Osteoblast (primary cell): ENCODE results near the gene IQCK. TPM values are rescaled to one million over a fixed set of nuclear protein-coding genes. Genes with fewer than 3 reads are reported as not detected.

ENCODE experiments used
- DNase-seq: peaks from one replicate; pipeline ENCODE4 v3.0.0; 2011; ENCODE audit warnings: low spot score, mixed read lengths; ENCODE audit not compliant: insufficient read length; ENCODE audit errors: missing footprints
- H2AFZ ChIP-seq: 2 replicates; pipeline ENCODE4 v1.6.0; 2011; ENCODE audit warnings: mild to moderate bottlenecking, low read length
- H3K27ac ChIP-seq: 2 replicates; pipeline ENCODE4 v1.5.1; 2011; ENCODE audit warnings: mild to moderate bottlenecking, low read depth, low read length, moderate library complexity
- H3K27me3 ChIP-seq: 2 replicates; pipeline ENCODE4 v1.6.0; 2012; ENCODE audit warnings: mild to moderate bottlenecking, control low read depth, inconsistent platforms, low read length, moderate library complexity; ENCODE audit not compliant: insufficient read depth
- H3K36me3 ChIP-seq: 2 replicates; pipeline ENCODE4 v1.5.1; 2011; ENCODE audit warnings: mild to moderate bottlenecking, low read length, control low read depth, moderate library complexity; ENCODE audit not compliant: insufficient read depth
- H3K4me1 ChIP-seq: 2 replicates; pipeline ENCODE4 v1.5.1; 2011; ENCODE audit warnings: mild to moderate bottlenecking, low read length, control low read depth, moderate library complexity; ENCODE audit not compliant: insufficient read depth
- H3K4me2 ChIP-seq: 2 replicates; pipeline ENCODE4 v1.6.0; 2011; ENCODE audit warnings: mild to moderate bottlenecking, low read length; ENCODE audit not compliant: insufficient read depth
- H3K4me3 ChIP-seq: fragments of 200-600 bp; sonication (generic); 3 replicates; pipeline ENCODE4 v1.5.1; 2012; ENCODE audit warnings: mild to moderate bottlenecking, low read length, inconsistent platforms; ENCODE audit not compliant: insufficient read depth
- H3K79me2 ChIP-seq: 2 replicates; pipeline ENCODE4 v1.6.0; 2012; ENCODE audit warnings: mild to moderate bottlenecking, low read length, control low read depth, inconsistent platforms; ENCODE audit not compliant: insufficient read depth
- H3K9me3 ChIP-seq: 2 replicates; pipeline ENCODE4 v1.5.1; 2011; ENCODE audit warnings: low read depth, low read length, control low read depth
- H4K20me1 ChIP-seq: 2 replicates; pipeline ENCODE4 v1.6.0; 2012; ENCODE audit warnings: mild to moderate bottlenecking, low read length, control low read depth; ENCODE audit not compliant: insufficient read depth
- total RNA-seq: library from RNA; depleted of rRNA; stranded (reverse); fragments of >200 nt; gene quantifications from 2 replicates; pipeline ENCODE4 v1.2.3, GENCODE V29; 2012
- TF ChIP-seq, protein P1 (sequence below): IDR thresholded peaks from 2 replicates; pipeline ENCODE4 v1.5.1; 2011; ENCODE audit warnings: mild to moderate bottlenecking, low read depth, low read length, moderate library complexity; ENCODE audit errors: extremely low read depth

IQCK gene
- total RNA-seq, 1 donor, result 8.7 TPM

- no peaks in the 10 kb centered on the region for H4K20me1 ChIP-seq
- no peak overlapping the region for H3K27ac ChIP-seq
- no peaks in the 10 kb centered on the region for H3K36me3 ChIP-seq
- no peak overlapping the region for H3K4me3 ChIP-seq
- H3K4me2 ChIP-seq, result no peak overlapping the region
- no peaks in the 10 kb centered on the region for H3K27me3 ChIP-seq
- TF ChIP-seq, protein P1, sequence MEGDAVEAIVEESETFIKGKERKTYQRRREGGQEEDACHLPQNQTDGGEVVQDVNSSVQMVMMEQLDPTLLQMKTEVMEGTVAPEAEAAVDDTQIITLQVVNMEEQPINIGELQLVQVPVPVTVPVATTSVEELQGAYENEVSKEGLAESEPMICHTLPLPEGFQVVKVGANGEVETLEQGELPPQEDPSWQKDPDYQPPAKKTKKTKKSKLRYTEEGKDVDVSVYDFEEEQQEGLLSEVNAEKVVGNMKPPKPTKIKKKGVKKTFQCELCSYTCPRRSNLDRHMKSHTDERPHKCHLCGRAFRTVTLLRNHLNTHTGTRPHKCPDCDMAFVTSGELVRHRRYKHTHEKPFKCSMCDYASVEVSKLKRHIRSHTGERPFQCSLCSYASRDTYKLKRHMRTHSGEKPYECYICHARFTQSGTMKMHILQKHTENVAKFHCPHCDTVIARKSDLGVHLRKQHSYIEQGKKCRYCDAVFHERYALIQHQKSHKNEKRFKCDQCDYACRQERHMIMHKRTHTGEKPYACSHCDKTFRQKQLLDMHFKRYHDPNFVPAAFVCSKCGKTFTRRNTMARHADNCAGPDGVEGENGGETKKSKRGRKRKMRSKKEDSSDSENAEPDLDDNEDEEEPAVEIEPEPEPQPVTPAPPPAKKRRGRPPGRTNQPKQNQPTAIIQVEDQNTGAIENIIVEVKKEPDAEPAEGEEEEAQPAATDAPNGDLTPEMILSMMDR, result no peak
- no peak for DNase-seq
- H2AFZ ChIP-seq, result no peak overlapping the region
- no peaks in the 10 kb centered on the region for H3K4me1 ChIP-seq
- H3K9me3 ChIP-seq, result no peaks in the 10 kb centered on the region
- H3K79me2 ChIP-seq, result no peaks in the 10 kb centered on the region
These were observed 99.1 kb downstream of the IQCK start for GRCh38 chr16:19817122-19817521.

DNA sequence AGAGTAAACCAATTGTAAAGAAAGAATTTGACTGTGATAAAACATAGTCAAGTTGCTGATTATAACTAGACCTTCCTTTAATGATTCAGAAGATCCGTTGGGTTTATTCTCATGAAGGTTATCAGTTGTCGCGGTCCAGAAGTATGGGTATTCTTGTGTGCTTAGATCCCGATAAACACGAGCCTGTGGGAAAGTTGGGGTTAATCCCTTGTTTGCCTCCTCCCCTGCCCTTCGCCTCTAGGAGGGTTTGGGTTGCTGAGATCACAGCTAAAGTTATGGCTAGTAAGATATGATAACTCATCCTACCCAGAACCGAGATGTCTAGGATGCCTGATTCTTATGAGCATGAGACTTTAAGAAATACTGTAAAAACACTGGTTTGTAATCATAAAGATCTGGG, 99.8 kb downstream of the IQCK start:
- no peaks in the 10 kb centered on the region for H3K36me3 ChIP-seq
- H2AFZ ChIP-seq, result no peak overlapping the region
- H3K4me3 ChIP-seq, result no peak overlapping the region
- no peaks in the 10 kb centered on the region for H3K9me3 ChIP-seq
- H4K20me1 ChIP-seq, result no peaks in the 10 kb centered on the region
- no peaks in the 10 kb centered on the region for H3K27me3 ChIP-seq
- DNase-seq, result peak; percentile 34
- H3K27ac ChIP-seq, result no peak overlapping the region
- no peak overlapping the region for H3K4me2 ChIP-seq
- H3K4me1 ChIP-seq, result no peaks in the 10 kb centered on the region
- TF ChIP-seq, protein P1, result no peak
- no peaks in the 10 kb centered on the region for H3K79me2 ChIP-seq

DNA sequence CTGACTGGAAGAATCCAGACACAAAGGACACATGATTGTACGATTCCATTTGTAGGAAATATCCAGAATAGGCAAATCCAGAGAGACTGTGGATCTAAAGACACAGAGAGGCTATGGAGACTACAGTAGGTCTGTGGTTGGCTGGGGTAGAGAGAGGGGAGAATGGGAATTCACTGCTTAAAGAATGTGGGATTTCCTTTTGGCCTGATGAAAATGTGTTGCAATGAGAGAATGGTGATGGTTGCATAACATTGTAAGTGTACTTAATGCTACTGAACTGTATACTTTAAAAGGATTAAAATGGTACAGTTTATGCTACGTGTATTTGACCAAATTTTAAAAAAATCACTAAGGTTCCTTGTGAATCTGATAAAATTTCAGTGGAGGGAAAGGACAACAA, 104.5 kb downstream of the IQCK start:
- Histone ChIP-seq H3K4me2 (no peak overlapping the region), H3K27ac (no peak overlapping the region), H4K20me1 (no peaks in the 10 kb centered on the region), H3K27me3 (no peaks in the 10 kb centered on the region), H3K4me1 (no peaks in the 10 kb centered on the region), H3K4me3 (no peak overlapping the region), H3K36me3 (no peaks in the 10 kb centered on the region), H3K79me2 (no peaks in the 10 kb centered on the region), H2AFZ (no peak overlapping the region), H3K9me3 (no peaks in the 10 kb centered on the region)
- no peak for DNase-seq
- TF ChIP-seq, protein P1, result no peak

- Histone ChIP-seq H3K79me2 (no peaks in the 10 kb centered on the region), H3K27me3 (no peaks in the 10 kb centered on the region), H3K36me3 (no peaks in the 10 kb centered on the region), H3K4me3 (no peak overlapping the region), H2AFZ (no peak overlapping the region), H3K9me3 (no peaks in the 10 kb centered on the region), H3K4me1 (no peaks in the 10 kb centered on the region), H3K4me2 (no peak overlapping the region), H3K27ac (no peak overlapping the region), H4K20me1 (no peaks in the 10 kb centered on the region)
- TF ChIP-seq, protein P1, result no peak
- no peak for DNase-seq
These were observed 105.3 kb downstream of the IQCK start for GRCh38 chr16:19823322-19823721.
